Middle frontal gyrus (tissue), 1 donor: ENCODE measurements around the gene IYD.

ENCODE experiments used
- DNase-seq: peaks from one replicate; pipeline ENCODE4 v3.0.0-alpha.2; 2015; ENCODE audit warnings: low spot score; ENCODE audit errors: extremely low spot score

Gene IYD

DNA sequence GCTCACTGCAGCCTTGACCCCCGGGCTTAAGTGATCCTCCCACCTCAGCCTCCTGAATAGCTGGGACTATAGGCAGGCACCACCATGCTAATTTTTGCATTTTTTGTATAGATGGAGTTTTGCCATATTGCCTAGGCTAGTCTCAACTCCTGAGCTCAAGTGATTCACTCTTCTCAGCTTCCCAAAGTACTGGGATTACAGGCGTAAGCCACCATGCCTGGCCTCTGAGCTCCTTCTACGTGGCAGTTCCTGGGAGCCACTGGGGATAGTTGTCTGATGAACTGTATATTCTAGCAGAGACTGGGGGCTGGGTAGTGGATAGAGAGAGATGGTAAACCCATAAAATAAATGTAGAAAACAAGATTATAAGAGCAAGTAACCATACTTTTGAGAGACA, 26.1 kb downstream of the IYD start:
- no peak for DNase-seq

DNA sequence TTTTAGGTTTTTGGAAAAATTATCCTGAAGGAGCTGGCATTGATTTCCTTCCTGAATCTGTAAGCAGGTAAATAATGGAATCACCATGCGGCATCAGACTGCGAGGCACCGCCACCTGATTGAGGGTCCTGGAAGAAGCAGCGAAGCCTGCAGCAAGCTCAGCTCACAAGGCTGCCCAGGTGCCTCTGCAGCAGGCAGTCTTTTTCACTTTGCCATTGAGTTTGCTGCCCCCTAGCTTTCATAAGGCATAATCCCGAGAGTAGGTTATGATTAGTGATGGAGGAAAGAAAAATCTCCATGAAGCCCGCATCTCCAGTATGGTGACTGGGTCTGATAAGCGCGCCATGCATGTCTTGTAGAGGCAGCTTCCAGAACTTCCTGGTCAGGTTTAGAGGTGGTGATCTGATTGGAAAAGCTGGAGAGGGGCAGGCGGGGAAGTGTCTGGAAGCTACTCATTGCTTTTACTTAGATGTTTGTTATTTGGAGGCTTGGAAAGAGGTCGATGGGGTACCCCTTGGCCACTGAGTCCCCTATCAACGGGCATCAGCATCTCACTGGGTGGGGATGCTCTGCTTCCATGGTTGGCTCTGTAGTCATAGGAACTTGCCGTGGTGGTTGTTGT, 26.7 kb downstream of the IYD start:
- peak; percentile 9 for DNase-seq

DNA sequence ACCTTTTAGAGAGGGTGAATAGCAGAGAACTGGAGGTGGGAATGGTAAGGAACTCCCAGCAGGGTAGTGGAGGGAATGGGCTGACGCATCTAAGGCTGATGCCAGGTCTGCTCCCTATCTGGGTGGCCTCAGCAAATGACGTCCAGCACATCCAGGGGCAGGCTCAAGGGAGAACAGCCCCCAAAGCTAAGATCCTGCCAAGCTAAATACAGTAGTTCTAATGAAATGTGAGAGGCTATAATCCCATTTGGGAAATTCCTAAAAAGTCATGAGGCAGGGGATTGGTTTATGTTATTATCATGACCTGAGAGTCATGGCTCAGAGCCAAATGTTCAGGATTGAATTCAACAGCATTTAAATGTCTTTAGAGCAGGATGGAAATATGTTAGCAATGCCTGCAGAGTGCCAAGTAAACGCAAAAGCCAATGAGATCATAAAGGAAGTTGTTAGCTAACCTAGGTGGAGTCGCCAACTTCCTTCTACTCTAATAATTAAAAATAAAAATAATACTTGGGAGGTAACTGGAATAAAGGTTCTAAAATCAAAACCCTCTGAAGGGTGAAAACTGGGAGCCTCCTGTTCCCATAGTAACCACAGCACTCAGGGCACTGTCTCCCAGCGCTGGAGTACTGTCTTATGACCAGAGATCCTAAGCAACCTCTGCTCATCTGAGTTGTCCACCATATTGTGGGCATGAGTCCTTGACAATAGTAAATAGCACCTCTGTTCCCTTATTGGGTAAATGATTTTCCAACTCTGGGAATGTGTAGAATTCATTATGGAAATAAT, 34.8 kb downstream of the IYD start:
- DNase-seq: no peak

DNA sequence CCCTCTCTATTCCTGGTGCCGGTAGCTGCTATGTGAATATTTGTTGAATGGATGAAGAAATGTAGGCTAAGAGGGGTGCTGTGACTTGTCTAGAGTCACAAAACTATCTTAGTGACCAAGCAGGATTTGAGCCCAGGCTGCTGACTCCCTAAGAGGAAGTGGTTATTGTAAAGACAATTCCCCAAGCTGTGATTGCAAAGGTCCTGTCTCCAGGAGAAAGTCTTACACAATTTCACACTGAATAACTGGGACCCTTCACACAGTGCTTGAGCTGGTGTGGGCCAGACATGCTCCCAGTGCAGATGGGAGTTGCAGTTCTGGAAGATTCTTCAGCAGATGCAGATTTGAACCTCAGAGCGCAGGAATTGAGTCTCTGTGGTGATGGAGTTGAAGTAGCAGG, 38.1 kb downstream of the IYD start:
- no peak for DNase-seq

DNA sequence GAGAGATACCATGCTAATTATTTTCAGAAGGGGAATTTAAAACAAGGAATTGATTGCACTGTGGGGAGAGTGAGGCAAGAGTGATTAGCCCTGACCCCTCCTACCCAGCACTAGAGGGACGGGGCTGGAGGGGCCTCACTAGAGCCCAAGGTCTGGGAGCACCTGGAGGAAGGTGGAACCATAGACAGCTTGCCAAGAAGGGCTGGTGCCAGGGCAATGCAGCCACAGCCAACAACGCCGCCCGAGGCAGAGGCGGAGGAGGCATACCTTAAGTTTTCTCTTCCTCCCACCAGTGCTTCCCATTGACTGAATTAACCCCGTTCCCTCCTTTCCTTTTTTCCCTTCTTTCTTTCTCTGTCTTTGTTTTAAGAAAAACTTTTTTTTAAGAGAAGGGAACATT, 40.0 kb downstream of the IYD start:
- DNase-seq: no peak

DNA sequence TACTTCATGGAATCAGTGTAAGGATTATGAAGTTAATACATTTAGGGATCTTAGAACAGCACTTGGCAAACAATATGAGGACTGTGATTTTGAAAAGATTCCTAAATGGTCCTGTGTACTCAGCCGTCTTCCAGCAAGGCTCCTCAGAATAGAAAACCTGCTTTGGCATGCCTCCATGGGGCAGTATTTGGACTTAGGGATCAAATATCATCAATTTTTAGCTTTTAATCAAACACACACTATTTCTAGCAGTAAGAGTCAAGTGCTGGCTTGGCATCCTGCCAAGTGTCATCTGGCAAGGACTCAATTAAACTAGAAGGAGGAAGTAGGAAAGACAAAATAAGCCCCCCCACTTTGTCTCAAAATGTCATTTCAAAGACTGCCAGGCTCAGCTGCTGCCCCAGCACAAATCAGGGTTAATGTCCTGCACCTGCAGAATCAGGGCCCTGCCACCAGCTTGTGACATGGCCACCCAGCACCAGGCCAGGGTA, 40.8 kb downstream of the IYD start:
- no peak for DNase-seq

DNA sequence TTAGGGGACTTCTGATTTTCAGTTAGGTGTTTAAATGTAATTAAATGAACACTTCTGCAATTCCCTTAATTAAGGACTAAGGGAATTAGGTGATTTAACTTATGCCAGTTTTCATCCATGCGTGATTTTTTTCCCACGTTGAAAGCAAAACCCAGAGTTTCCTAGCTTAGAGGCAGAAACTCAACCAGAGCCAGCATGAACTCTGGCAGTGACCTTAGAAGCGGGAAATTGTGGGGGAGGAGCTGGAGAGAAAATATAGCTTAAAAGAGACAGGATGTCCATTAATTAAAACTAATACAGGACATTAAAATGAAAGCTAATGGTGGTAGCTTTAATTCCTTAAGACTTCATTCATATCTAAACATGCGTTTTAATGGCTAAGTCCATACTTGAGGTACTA, 41.6 kb downstream of the IYD start:
- DNase-seq: no peak

DNA sequence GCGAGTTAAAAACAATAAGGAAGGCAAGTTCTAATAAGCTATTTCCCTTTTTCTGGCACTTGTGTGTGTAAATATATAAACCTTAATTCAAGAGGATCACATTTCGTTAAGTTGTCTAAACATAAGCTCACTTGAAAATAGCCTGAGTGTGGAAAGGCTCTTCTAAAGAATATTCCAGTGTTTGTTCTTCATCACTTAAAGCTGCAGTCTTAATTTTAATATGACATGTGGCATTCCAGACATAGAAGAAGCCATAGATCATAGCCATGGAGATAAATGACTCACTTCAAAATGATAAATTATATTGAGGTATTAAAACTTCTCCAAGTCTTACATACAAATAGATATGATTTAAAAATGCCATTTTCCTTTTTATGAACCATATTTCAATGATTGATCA, 42.1 kb downstream of the IYD start:
- DNase-seq: no peak

DNA sequence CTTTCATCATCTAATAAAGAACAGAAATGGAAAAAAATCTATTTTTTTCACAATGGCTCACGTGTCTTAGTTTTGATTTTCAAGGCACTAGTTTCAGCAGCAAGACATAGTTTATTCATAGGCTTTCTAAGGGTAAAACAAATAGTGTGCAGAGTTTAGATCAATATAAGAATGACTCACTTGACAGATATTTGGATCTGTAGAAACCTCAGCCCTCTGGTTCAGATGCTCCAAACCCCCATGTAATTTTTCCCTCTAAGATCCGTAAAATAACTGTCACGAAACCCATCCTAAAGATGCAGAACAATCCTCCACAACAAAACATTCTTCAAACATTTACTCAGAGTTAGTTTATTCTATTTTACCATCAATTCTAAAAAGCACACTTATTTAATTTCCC, 43.4 kb downstream of the IYD start:
- DNase-seq: no peak

DNA sequence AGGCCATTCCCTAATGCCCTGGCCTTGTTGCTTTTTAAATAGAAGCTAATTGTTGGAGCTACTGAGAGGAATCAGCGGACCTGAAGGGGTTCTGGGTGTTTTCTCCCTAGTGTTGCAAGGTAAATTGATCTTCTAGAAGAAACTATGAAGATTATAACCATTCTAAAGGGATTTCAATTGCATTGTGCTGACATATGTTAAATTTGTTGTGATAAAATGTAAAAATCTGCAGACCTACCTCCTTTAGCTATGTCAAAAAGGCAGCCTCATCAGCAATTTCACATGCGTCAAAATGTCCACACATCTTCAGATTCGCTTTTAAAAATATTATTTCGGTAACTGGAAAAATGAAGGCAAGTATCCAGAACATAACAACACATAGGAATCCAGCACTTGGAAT, 44.4 kb downstream of the IYD start:
- DNase-seq: no peak

DNA sequence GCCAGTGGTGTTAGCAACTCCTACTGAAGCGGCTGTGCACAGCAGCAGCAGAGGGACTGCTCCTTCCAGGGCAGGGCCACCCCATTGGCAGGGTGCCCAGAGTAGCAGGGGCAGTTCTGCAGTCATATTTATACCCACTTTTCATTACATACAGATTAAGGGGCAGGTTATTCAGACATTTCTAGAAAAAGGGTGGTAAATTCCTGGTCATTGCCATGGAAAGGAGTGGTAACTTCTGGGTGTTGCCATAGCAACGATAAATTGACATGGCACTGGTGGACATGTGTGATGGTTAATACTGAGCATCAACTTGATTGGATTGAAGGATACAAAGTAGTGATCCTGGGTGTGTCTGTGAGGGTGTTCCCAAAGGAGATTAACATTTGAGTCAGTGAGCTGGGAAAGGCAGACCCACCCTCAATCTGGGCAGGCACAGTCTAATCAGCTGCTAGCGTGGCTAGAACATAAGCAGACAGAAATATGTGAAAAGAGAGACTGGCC, 45.0 kb downstream of the IYD start:
- DNase-seq: no peak

DNA sequence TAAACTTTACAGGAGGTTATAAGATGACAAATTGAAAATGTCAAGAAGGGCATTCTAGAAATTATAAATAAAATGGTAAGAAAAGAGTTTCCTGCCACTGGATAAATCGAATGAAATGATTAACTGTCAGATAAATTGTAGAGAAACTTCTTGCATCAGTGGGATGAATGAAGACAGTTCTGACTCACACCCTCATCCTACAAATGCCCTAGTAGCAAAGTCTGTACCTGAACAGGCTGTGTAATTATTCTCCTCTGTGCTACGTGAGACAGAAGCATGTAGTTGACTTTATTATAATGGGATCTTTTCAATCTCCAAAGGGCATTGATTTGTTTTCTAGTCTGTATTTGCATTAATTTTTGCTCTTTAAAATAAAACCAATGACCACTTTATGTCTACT, 47.3 kb downstream of the IYD start:
- no peak for DNase-seq

DNA sequence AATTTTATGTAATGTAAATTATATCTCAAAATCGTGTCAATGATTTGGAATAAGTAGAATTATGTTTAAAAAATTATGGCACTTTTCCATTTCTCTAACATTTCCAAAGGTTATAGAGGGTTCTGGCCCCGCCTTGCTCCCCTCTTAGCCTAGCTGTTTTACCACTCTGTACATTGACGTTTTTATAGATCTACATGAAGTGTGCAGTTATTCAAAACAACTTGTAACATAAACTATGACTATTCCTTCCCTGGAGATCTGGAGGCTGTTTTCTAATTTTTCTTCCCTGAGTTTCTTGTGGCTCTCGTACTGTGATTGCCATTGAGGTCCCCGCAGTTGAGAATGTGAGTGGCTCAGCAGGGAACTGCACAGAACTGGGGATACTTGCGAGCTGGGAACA, 48.4 kb downstream of the IYD start:
- DNase-seq: no peak

DNA sequence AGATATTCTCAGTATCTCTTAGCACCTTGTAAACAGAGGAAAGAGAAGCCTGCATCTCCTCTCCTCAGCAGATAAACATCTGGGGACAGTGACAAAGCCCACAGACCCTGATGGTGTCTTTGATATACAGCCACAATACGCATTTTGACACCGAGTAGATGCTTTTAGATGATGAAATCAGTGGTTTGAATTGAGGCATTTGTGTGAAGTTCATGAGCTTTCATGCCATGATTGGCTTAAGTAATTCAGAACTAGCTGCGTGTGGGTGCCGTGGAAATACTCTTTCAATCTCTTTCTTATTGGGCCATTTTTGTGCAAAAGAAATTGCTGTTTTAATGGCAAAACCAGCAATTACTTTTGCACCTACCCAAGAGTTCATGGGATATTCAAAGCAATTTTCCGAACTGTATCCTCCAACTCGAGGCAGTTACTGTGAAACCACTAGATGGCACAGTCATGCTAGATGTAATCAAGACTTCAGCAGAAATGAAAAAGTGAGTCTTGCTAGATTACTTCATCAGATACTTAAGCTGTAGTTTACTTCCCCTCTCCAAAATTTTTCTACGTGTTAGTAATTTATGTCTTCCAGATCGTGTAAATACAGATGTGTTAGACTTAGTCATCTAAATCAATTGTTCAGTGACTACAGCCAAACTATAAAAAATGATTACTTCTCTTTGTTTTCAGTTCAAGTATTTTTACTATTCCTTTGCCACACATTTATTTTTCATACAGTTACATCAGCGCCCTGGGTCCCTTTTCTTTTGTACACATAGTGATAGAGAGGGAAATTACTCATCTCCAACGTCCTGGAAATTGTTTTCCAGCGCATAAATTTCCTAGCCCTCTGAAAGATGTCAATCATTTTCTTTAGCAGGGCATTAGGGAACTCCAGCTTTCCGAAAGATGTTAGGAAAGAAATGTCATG, 49.4 kb downstream of the IYD start:
- DNase-seq: peak; percentile 64

DNA sequence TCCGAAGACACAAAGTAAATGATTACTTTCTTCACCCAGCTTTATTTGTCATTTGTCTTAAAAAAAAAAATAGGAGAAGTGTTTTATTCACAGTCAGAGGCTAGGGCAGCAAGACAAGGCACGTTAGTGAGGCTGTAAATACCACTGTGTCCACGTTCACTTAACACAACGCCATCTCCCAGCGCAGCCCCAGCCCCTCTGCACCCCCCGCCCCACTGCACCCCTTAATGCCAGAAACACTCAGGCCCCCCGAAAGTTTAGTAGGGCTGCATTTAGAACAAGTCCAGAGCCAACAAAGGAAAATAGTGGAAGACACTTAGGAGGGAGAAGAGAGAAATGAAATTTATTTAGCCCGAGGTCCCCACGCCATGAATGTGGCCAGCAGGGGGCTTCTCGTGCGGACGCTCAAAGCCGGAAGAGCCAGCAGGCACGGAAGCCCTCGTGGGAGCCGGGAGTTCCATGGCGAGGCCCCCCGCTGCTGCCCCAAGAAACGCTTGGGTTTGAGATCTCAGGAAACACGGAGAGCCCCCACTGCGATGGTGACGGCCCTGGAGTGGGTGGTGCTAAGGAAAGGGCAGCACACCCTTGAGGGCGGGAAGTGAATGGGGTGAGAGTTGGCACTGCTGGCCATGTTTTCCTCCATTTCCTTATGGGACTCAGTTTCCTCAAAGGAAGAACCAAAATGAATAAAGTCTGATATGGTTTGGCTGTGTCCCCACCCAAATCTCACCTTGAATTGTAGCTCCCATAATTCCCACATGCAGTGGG, 50.2 kb downstream of the IYD start:
- no peak for DNase-seq

DNA sequence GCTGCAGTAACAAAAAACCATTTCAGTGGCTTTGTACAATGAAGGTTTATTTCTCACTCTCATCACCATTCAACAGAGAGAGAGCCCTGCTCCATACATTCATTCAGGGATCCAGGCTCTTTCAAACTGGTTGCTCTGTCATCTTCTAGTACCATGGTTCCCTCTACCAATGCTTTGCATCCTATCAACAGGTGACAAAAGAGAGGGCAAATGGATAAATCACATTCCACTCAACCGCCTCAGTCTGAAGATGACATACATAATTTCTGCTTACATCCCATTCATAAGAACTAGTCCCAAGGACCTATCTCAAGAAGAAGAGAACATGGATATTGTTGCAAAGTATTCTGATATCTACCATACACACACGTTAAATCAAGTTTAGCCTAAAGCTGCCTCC, 51.6 kb downstream of the IYD start:
- no peak for DNase-seq

DNA sequence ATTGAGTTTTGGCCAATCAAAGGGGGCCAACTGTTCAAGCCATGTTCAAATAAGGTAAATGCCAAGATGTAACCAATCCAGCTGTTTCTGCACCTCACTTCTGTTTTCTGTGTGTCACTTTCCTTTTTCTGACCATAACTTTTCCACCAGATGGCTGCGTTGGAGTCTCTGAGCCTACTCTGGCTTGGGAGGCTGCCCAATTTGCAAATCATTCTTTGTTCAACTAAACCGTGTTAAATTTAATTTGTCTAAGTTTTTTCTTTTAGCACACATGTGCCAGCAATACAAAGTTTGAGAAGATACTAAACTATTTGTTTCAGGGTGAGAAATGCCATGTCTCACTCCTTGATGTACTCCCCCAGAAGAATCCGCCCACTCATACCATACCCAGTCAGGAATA, 52.1 kb downstream of the IYD start:
- peak; percentile 44 for DNase-seq

DNA sequence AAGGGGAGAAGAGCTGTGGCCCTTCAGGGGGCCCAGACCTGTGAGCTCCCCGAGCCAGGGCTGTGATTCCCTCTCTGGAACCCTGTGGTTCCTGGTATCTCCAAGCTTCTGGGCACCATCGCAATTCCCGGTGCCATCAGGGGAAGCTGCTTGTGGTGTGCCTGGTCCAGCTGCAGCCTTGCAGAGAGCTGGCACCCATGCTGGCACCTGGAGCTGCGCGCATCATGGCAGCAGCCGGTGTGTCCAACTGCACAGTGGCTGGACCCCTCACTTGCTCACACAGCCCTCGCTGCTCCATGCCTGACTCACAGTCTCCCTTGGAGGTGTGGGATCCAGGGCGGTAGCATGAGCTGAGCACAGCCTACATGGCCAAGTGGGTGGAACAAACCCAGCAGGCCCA, 56.7 kb downstream of the IYD start:
- DNase-seq: no peak

DNA sequence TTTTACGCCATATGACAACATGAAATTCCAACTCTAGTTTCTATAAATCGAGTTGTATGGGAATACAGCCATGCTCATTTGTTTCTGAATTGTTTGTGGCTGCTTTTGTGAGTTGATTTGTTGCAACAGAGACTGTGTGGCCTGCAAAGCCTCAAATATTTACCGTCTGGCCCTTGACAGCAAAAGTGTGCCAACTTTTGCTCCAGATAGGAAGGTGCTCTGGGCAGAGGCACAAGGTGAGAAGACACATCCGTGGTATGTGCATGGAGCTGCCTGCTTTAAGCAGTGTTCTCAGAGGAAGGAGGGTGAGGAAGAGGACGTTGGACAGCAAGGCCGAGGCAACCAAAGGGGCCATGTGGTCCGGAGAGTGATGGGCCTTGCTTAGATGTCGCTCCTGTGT, 57.4 kb downstream of the IYD start:
- DNase-seq: no peak

DNA sequence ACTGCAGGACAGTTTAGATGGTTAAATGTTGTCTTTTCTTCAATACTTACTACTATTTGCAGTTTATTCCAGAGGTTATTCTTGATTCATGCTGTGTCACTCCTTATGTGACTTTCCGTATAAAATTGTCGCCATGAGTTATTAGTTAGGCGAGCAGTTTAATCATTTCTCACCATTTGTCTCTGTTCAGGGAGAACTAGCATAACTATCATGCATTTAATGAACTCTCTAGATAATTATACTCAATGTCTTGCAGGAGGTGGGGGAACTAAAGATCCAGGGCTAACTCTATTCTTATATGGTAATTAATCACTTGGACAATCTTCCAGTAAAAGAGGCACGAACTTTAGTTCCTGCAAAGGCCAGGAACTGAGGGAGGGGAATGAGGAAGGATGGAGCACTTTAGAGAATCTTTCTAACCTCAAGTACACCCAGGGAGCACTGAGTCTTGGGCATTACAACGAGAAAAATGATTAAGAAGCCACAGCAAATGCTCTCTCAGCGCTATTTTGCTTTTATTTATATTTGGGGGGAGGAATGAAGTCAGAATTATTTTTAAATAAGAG, 58.3 kb downstream of the IYD start:
- no peak for DNase-seq

DNA sequence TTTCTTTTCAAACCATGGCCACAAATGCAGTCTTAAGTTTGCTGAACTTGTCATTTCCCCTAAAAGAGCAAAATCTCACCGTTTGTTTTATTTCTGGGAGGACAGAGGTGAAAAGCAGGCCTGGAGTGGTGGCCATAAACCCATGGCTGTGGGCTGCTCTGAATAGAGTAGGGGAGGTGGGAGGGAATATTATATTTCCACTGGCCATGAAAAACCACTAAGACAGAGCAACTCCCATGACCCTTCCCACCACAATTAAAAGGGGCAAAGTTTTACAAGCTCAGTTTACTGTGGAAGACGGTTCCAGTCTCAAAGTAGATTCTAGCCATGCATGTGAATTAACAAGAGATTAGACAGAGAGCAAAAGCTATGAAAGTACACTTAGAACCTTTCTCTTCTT, 59.0 kb downstream of the IYD start:
- no peak for DNase-seq
